Mammary epithelial cell (primary cell): ENCODE data around the gene TAF9.
"Not testable (repeated sequence)": the region's sequence is repeated elsewhere in the genome, so short reads cannot be mapped to it uniquely, and the experiment has no call there.

Source experiments
- EZH2 ChIP-seq: IDR thresholded peaks from 2 replicates; pipeline ENCODE4 v1.6.1; 2012; ENCODE audit warnings: low read length, inconsistent platforms, borderline replicate concordance
- TF ChIP-seq, protein P1 (sequence below), 2 donors: IDR thresholded peaks in 1 of 2; conservative IDR thresholded peaks in 1 of 2; 2 replicates each; pipeline ENCODE4 v1.5.1; 2011 to 2012; ENCODE audit warnings: inconsistent platforms in 2 of 2, low read length in 2 of 2, mild to moderate bottlenecking in 2 of 2, control low read depth in 1 of 2, low read depth in 1 of 2; ENCODE audit not compliant: insufficient read depth in 1 of 2; ENCODE audit errors: extremely low read depth in 1 of 2

DNA sequence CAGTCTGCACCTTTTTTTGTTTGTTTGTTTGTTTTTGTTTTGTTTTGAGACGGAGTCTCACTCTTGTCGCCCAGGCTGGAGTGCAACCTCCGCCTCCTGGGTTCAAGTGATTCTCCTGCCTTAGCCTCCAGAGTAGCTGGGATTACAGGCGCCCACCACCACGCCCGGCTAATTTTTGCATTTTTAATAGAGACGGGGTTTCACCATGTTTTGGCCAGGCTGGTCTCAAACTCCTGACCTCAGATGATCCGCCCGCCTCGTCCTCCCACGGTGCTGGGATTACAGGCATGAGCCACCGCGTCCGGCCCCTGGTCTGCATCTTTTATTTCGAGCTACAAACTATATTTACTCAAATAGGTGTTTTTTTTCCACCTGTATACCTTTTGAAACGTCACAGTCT is 1.0 kb upstream of the TAF9 start:
- TF ChIP-seq, protein P1, sequence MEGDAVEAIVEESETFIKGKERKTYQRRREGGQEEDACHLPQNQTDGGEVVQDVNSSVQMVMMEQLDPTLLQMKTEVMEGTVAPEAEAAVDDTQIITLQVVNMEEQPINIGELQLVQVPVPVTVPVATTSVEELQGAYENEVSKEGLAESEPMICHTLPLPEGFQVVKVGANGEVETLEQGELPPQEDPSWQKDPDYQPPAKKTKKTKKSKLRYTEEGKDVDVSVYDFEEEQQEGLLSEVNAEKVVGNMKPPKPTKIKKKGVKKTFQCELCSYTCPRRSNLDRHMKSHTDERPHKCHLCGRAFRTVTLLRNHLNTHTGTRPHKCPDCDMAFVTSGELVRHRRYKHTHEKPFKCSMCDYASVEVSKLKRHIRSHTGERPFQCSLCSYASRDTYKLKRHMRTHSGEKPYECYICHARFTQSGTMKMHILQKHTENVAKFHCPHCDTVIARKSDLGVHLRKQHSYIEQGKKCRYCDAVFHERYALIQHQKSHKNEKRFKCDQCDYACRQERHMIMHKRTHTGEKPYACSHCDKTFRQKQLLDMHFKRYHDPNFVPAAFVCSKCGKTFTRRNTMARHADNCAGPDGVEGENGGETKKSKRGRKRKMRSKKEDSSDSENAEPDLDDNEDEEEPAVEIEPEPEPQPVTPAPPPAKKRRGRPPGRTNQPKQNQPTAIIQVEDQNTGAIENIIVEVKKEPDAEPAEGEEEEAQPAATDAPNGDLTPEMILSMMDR (conservative IDR thresholded peaks at IDR 0.05 in 1 of 2, IDR thresholded peaks at IDR 0.05 in 1 of 2; ENCODE audit: extremely low read depth in 1 of 2, insufficient read depth in 1 of 2, low read depth in 1 of 2, low read length in 2 of 2): not testable (repeated sequence)
- not testable (repeated sequence) for TF ChIP-seq EZH2
